DMS53 treated with DMSO at 0.1 percent for 48 hours (cell line): Measurements from ENCODE around the gene MYO1D.

Experiments
- DNase-seq: peaks from one replicate; lab custom pipeline; 2025; ENCODE audit not compliant: unreplicated experiment; lab: John Stamatoyannopoulos, UW

Gene MYO1D

GRCh38 chr17:32784113-32784512, 92.8 kb downstream of the MYO1D start:
- no peak for DNase-seq

DNA sequence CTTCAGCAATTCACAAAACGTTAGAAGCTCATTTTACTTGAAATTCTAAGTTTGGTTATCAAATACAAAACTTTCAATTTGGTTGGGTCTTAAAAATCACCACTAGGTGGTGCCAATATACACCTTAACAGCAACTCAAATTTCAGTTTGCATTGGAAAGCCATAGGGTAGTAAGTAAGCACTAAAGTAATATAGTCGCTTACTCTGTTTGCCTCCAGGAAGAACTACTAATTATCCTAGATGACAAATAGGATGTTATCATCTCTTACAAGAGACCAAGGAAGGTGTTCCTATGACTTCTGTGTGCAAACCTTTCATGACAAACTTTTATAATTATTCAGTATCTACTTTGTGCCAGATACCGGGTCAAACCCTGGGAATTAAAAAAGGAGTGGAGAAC, 93.3 kb downstream of the MYO1D start:
- DNase-seq: peak; percentile 54

DNA sequence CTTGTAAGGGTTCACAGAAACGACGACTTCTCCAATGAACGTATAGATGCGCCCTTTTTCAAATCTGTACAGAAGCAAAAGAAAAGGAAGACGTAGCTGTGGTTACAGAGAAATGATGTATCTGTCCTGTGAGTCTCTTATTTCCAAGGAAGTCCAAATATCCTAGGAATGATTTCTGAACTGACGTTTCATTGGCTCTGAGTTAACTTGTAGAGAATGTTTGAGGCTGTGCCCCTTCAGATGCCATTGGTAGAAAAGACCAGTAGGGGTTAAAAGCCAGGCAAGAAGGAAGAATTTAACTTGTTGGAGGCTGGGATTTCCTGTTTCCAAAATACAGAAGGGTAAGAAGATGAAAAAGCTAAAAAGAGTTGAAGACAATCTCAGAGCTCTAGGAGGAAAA, 96.2 kb downstream of the MYO1D start:
- no peak for DNase-seq

- DNase-seq: no peak
These were observed 99.0 kb downstream of the MYO1D start for GRCh38 chr17:32777922-32778321.

DNA sequence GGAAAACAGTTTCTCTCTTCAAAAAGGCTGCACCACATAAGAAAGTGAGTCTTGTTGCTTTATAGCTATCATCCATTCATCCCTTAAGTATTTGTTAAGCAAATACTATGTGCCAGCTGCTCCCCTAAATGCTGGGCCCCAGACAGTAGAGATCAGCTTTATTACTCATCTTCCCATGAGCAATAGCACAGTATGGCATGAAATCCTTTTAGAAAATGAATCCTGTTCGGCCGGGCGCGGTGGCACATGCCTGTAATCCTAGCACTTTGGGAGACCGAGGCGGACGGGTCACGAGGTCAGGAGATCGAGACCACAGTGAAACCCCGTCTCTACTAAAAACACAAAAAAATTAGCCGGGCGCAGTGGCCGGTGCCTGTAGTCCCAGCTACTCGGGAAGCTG, 99.5 kb downstream of the MYO1D start:
- DNase-seq: no peak

GRCh38 chr17:32774695-32775084, 102.2 kb downstream of the MYO1D start:
- no peak for DNase-seq

GRCh38 chr17:32773856-32774694, 102.8 kb downstream of the MYO1D start:
- DNase-seq: no peak

DNA sequence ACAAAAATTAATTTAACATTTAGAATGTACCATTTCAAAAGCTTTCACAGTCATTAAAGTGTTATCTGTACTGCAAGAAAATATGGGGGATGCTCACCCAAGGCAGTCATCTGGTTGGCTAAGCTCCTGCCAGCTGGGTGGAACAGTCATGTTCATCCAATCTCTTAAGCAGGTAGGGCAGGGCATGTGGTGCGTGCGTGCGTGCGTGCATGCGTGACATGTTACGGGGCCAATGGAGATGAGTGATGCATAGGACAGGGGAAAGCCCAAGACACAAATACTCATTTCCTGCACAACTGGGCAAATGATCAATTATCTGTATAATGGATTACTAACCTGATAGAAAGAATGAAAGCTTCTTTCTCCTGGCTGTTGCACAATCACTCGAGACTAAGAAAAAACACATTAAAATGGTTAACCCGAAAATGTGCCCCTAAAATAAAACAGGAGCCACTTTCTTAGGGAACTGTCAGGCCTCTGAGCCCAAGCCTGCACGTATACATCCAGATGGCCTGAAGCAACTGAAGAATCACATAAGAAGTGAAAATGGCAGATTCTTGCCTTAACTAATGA, 104.4 kb downstream of the MYO1D start:
- no peak for DNase-seq

GRCh38 chr17:32771396-32771795, 105.5 kb downstream of the MYO1D start:
- DNase-seq: no peak

DNA sequence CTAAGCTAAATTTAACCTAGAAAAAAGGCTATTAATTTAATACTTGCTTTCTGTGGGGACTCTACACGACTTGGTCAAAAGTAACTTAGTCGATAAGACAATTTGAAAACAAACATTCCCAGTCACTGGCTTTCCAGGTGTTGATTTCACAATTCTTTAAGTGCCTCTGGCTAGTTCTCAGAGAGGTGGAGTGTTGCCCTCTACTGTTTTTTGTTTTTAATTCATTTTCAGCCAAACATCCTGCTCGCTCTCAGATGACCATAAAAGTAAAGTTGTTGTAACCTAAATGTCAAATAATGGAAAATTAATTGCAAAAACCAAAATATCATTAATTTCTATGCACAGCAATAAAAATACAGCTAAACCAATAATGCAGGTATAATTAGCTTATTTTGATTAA, 107.1 kb downstream of the MYO1D start:
- no peak for DNase-seq

- no peak for DNase-seq
These were observed 113.0 kb downstream of the MYO1D start for GRCh38 chr17:32763855-32764439.

DNA sequence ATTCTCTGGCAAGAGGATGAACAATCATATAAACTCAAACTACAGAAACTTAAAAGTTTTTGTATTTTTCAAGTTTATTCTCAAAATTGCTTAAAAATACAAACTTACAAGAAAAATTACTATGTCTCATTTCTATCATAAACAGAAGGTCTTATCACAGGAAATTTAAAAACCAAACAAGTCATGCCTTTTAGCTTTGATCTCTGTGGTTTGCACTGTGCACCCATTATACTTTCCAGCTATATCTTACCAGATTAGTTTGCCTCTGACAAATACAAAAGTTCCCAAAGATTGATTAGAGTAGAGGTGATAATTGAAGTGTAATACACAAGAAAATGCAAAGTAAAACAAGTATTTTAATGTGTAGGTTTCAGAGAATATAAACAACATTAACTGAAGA, 117.4 kb downstream of the MYO1D start:
- no peak for DNase-seq

DNA sequence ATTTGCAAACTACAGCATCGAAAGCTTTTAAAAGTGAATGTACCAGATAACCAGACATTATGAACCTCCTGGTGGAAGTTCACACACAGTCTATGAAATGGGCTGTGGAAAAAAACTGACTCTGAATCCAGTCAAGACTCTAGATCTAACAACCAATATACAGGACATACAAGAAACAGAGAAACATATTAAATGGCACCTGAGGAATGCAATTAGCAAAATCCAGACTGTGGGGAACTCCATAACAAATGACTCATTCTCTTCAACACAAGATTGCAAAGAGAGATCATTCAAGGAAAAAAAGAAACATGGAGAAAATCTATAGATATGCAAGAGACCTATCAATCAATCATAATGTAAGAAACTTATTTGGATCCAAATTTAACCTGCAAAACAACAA, 119.0 kb downstream of the MYO1D start:
- DNase-seq: no peak

GRCh38 chr17:32756696-32757095, 120.2 kb downstream of the MYO1D start:
- DNase-seq: no peak

DNA sequence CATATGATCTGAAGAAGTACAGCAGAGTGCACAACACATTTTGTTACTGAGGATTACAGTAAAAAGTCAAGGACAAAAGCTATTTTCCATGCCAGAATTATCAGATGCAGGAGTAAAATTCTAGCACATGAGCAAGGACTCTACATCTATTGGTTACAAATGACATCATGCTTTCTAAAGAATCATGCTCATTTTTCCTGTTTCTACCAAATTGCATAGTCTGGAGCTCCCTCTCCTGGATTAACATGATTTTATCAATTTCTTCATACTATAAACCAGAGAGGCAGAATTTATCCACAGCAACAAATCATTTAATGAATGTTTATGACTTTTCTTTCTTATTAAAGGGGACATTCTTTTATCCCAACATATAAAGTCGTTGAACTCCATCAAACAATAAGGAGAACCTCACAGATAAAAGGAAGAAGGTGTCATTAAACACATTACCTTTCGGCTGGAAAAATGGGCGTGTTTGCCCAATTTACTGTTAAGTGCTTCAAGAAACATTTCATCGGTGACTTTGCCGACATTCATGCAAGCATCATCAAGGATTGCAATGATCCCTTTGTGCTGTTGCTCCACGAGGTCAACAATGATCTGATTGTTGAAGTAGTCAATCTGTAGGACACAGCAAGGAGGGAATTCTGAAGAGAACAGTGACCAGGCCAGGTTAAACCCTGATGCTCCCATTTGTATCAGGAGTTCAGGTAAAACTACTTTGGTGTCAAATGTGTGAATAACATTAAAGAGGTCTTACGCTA, 121.7 kb downstream of the MYO1D start:
- DNase-seq: peak; percentile 62

- no peak for DNase-seq
These were observed 124.0 kb downstream of the MYO1D start for GRCh38 chr17:32752934-32753333.

DNA sequence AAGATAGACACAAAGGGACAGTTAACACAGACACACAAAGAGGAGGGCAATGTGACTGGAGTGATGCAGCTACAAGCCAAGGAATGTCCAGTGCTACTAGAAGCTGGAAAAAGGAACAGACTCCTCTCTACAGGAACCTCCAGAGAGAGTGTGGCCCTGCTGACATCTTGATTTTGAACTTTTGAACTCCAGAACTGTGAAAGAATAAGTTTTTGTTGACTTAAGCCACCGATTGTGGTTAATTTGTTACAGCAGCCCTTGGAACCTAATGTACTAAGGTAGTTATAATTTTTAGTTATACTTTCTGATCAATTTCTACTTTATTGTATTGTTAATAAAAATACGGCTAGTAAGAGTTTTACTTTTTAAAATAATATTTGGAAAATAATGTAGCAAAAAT, 129.1 kb downstream of the MYO1D start:
- no peak for DNase-seq

DNA sequence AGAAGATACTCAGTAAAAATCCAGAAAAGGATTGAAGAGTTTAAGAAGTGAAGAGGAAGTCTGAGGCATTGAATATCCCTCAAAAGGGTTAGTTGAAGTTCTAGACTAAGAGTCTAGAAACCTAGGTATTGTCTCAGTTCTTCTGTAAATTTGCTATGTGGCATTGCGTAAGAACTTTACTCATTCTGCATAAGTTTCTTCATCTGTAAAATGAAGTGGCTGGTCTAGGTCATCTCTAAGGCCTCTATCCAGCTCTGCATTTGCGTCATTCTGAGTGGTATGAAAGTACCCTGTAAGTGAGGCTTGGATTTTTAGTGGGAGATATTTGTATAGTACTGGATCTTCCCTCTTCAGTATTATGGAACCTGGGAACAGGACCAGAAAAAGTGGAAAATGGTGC, 130.2 kb downstream of the MYO1D start:
- no peak for DNase-seq

DNA sequence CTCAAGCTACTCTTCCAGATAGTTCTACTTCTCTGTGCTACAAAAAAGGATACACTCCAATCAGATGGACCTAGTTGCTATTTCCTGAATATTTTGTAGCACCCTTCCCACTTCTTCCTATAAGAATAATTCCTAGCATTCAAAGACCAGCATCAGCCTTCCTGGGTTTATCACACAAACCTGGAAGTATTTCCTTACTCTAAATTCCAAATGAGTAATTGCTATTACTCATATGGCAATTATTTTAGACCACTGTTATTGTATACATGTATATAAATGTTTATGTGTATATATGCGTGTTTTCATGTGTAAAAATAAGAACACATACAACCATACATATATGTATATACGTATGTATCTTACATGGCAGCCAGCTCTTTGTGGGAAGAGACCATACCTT, 130.6 kb downstream of the MYO1D start:
- DNase-seq: no peak

DNA sequence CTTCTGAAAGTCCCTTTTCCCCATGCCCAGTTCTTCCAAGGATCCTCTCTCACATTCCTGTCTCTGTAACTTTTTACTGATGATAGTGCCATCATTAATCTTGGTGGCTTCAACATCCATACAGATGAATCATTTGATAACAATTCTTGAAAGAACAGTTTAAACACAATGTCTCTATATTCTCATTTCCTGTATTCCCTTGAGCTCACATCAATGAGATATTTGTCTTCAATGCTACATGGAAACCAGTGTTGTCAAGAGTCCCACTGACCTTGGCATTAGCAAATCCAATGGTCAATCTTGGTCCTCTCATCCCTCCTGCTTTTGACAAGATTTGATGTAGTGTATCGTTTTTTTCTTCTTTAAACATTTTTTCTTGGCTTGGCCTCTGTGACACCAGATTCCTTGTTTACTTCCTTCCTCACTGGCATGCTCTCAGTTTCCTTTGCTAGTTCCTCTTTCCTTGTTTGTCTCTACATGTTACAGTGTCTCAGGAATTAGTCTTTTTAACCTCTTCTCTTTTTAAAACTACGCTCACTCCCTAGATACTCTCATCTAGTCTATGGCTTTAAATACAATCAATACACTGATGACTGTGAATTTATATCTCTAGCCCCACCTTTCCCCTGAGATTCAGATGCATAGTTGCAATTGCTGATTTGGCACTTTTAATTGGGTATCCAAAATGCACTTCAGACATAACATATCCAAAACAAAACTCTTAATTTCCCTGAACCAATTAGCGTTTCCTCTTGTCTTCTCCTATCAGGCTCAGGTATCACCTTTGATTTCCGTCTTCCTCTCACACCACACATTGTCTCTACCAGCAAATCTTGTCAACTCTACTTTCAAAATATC, 134.0 kb downstream of the MYO1D start:
- no peak for DNase-seq

GRCh38 chr17:32741381-32741780, 135.5 kb downstream of the MYO1D start:
- no peak for DNase-seq
